PC-3 (cell line): Measurements from ENCODE around the gene DZIP3.

Source experiments
- EZH2phosphoT487 ChIP-seq: fragments of 300-600 bp; sonication (generic); IDR thresholded peaks from 2 replicates; pipeline ENCODE4 v1.6.1; 2018; ENCODE audit warnings: mild to moderate bottlenecking, antibody characterized with exemption, low read length, borderline replicate concordance
- TF ChIP-seq, protein P1 (sequence below): fragments of 300-600 bp; sonication (generic); conservative IDR thresholded peaks from 2 replicates; pipeline ENCODE4 v1.5.1; 2017; ENCODE audit warnings: antibody characterized with exemption, low read depth, mild to moderate bottlenecking, low read length

DNA sequence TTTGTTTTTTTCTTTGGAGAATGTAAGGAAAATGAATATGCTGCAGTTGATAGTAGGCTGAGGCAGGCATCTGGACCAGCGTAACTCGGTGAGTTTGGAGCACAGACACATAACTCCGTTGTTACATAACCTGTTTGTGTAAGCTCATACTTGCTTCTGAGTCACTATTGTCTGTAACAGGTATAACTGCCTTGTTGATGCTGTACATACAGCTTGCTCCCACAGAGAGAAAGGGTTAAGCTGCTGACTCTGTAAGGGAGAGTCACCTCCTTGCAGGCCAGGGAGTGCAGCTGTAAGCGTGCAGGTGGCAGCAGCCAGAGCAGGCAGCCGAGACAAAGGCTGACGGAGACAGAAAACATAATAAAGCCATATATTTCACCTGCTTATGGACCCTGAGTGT, 147.3 kb downstream of the DZIP3 start:
- TF ChIP-seq, protein P1, sequence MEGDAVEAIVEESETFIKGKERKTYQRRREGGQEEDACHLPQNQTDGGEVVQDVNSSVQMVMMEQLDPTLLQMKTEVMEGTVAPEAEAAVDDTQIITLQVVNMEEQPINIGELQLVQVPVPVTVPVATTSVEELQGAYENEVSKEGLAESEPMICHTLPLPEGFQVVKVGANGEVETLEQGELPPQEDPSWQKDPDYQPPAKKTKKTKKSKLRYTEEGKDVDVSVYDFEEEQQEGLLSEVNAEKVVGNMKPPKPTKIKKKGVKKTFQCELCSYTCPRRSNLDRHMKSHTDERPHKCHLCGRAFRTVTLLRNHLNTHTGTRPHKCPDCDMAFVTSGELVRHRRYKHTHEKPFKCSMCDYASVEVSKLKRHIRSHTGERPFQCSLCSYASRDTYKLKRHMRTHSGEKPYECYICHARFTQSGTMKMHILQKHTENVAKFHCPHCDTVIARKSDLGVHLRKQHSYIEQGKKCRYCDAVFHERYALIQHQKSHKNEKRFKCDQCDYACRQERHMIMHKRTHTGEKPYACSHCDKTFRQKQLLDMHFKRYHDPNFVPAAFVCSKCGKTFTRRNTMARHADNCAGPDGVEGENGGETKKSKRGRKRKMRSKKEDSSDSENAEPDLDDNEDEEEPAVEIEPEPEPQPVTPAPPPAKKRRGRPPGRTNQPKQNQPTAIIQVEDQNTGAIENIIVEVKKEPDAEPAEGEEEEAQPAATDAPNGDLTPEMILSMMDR, result no peak
- no peak for TF ChIP-seq EZH2phosphoT487
